Gastroesophageal sphincter (tissue), 4 donors: ENCODE data around the gene C1orf167. TPM values are rescaled to one million over a fixed set of nuclear protein-coding genes. Genes with fewer than 3 reads are reported as not detected.

Experiments
- ATAC-seq: fragments of 150-250 bp; one replicate; pipeline ENCODE4 v1.9.1; 2016; ENCODE audit warnings: mild to moderate bottlenecking, moderate library complexity
- H3K27ac ChIP-seq, 4 donors: fragments of 200-600 bp; sonication (generic) in 3 of 4; 1 replicate in 3 of 4; 2 replicates in 1 of 4; pipeline ENCODE4 v1.5.1; 2016 to 2019
- H3K27me3 ChIP-seq: fragments of 200-600 bp; sonication (generic); one replicate; pipeline ENCODE4 v1.5.1; 2019
- H3K36me3 ChIP-seq, 2 donors: fragments of 200-600 bp; sonication (generic); one replicate each; pipeline ENCODE4 v1.5.1; 2019; ENCODE audit warnings: control low read depth in 1 of 2
- H3K4me1 ChIP-seq, 3 donors: fragments of 200-600 bp; sonication (generic); 1 replicate in 2 of 3; 2 replicates in 1 of 3; pipeline ENCODE4 v1.5.1; 2016 to 2019; ENCODE audit warnings: control low read depth in 2 of 3
- H3K4me3 ChIP-seq, 2 donors: fragments of 200-600 bp; sonication (generic); one replicate each; pipeline ENCODE4 v1.5.1; 2019; ENCODE audit warnings: mild to moderate bottlenecking in 1 of 2, moderate library complexity in 1 of 2
- H3K9me3 ChIP-seq, 3 donors: fragments of 200-600 bp; sonication (generic); one replicate each; pipeline ENCODE4 v1.5.1; 2017 to 2019; ENCODE audit warnings: control low read depth in 2 of 3
- CTCF ChIP-seq, 4 experiments: fragments of 200-600 bp in 2 of 4; fragments of 450-650 bp in 2 of 4; sonication (generic) in 1 of 4; IDR thresholded peaks; one replicate each; pipeline ENCODE4 v1.5.1; 2017 to 2019; ENCODE audit warnings: antibody characterized with exemption in 4 of 4, mild to moderate bottlenecking in 2 of 4, moderate library complexity in 2 of 4
- EP300 ChIP-seq: sonication (generic); formaldehyde crosslinking; IDR thresholded peaks from one replicate; pipeline ENCODE4 v1.6.1; 2017; ENCODE audit warnings: antibody characterized with exemption, mild to moderate bottlenecking
- POLR2A ChIP-seq, 2 donors: fragments of 450-650 bp; IDR thresholded peaks; one replicate each; pipeline ENCODE4 v1.6.1; 2017; ENCODE audit warnings: antibody characterized with exemption in 2 of 2, mild to moderate bottlenecking in 2 of 2, moderate library complexity in 1 of 2
- POLR2AphosphoS5 ChIP-seq: sonication (generic); formaldehyde crosslinking; IDR thresholded peaks from one replicate; pipeline ENCODE4 v1.6.1; 2017; ENCODE audit warnings: antibody characterized with exemption
- WGBS, 2 donors: methylation state at CpG; one replicate each; pipeline ENCODE4 v1.1.5; 2018; ENCODE audit warnings: low coverage in 1 of 2; 5-methylcytosine and 5-hydroxymethylcytosine counted together
- total RNA-seq, 4 donors: library from RNA; depleted of rRNA; stranded (reverse); fragments of >200 nt; gene quantifications; one replicate each; pipeline ENCODE4 v1.1.0, GENCODE V29; 2016

Gene C1orf167
- total RNA-seq, 4 donors from 2014 or later = 0.35 to 1.4 (median 0.75) TPM

- peak overlapping the region; percentile 93 to 99 (median 98) for H3K27ac ChIP-seq
- H3K4me1 ChIP-seq = peaks cover 0 to 82% (median 19%) of the 10 kb centered on the region in 3 donors
- TF ChIP-seq CTCF (IDR thresholded peaks at IDR 0.05) (no peak), POLR2AphosphoS5 (peak; percentile 55), EP300 (no peak), POLR2A (IDR thresholded peaks at IDR 0.05) (no peak)
- no peaks in the 10 kb centered on the region for H3K9me3 ChIP-seq
- H3K36me3 ChIP-seq = peaks cover 0 to 34% of the 10 kb centered on the region in 2 donors
- H3K4me3 ChIP-seq = peak overlapping the region; percentile 66 to 92
- H3K27me3 ChIP-seq = no peaks in the 10 kb centered on the region
- 5 to 6% methylated on average over 2 to 6 of the region's 17 CpGs for WGBS, 2 donors
- ATAC-seq = no peak
Measured at GRCh38 chr1:11804666-11805421, 42.9 kb downstream of the C1orf167 start.

GRCh38 chr1:11805422-11806306 is 43.7 kb downstream of the C1orf167 start, which contains the start of the genes CLCN6 and MTHFR:
Gene CLCN6, plus strand, starts transcription at chr1:11806191. Its CDS starts 72 bp downstream, at chr1:11806263.
Gene MTHFR, minus strand, starts transcription at chr1:11805964. Its CDS starts 2,848 bp downstream, at chr1:11803116.
- H3K36me3 ChIP-seq = peaks cover 0 to 34% of the 10 kb centered on the region in 2 donors
- H3K4me3 ChIP-seq = peak within 1 kb of the TSS; percentile 66 to 92
- H3K4me1 ChIP-seq = peaks cover 0 to 86% (median 19%) of the 10 kb centered on the region in 3 donors
- peak; percentile 89 for ATAC-seq
- no peak for TF ChIP-seq EP300
- TF ChIP-seq CTCF (IDR thresholded peaks at IDR 0.05) = no peak
- TF ChIP-seq POLR2AphosphoS5 = peak; percentile 96
- TF ChIP-seq POLR2A (IDR thresholded peaks at IDR 0.05) = peak; percentile 91 to 94
- no peaks in the 10 kb centered on the region for H3K27me3 ChIP-seq
- no CpG with 5 or more reads among the region's 72 CpGs for WGBS, 2 donors
- peak within 1 kb of the TSS; percentile 93 to 99 (median 98) for H3K27ac ChIP-seq
- no peaks in the 10 kb centered on the region for H3K9me3 ChIP-seq

- TF ChIP-seq POLR2AphosphoS5 = peak; percentile 14
- TF ChIP-seq CTCF (IDR thresholded peaks at IDR 0.05) = no peak
- peak; percentile 17 for TF ChIP-seq EP300
- TF ChIP-seq POLR2A (IDR thresholded peaks at IDR 0.05) = no peak
- WGBS, 2 donors = 0 to 3% methylated on average over 3 to 4 of the region's 20 CpGs
- no peaks in the 10 kb centered on the region for H3K9me3 ChIP-seq
- ATAC-seq = peak; percentile 40
- peaks cover 0 to 34% of the 10 kb centered on the region in 2 donors for H3K36me3 ChIP-seq
- peak overlapping the region; percentile 66 to 92 for H3K4me3 ChIP-seq
- no peaks in the 10 kb centered on the region for H3K27me3 ChIP-seq
- peak overlapping the region; percentile 59 to 99 (median 96) for H3K27ac ChIP-seq
- H3K4me1 ChIP-seq = peaks cover 0 to 78% (median 19%) of the 10 kb centered on the region in 3 donors
Measured at GRCh38 chr1:11806307-11806936, 44.4 kb downstream of the C1orf167 start.

GRCh38 chr1:11807133-11807532 is 45.1 kb downstream of the C1orf167 start:
- peaks cover 0 to 71% (median 19%) of the 10 kb centered on the region in 3 donors for H3K4me1 ChIP-seq
- H3K36me3 ChIP-seq = peaks cover 0 to 41% of the 10 kb centered on the region in 2 donors

More at GRCh38 chr1:11807133-11807532, 45.1 kb downstream of the C1orf167 start:
- WGBS, 2 donors = 48 to 49% methylated on average over 2 of the region's 2 CpGs
- H3K27ac ChIP-seq = peak overlapping the region; percentile 59 to 99 (median 96)
- ATAC-seq = no peak
- TF ChIP-seq POLR2A (IDR thresholded peaks at IDR 0.05) = no peak
- no peak for TF ChIP-seq EP300
- no peak for TF ChIP-seq CTCF (IDR thresholded peaks at IDR 0.05)
- no peak for TF ChIP-seq POLR2AphosphoS5
- no peaks in the 10 kb centered on the region for H3K9me3 ChIP-seq
- H3K4me3 ChIP-seq = peak overlapping the region; percentile 66 to 92
- no peaks in the 10 kb centered on the region for H3K27me3 ChIP-seq
